Effector memory CD8-positive, alpha-beta T cell (primary cell): ENCODE results near the gene FOS.
A peak's percentile ranks its signal among the peaks of the same experiment; 100 is the strongest.
"Not testable (repeated sequence)": the region's sequence is repeated elsewhere in the genome, so short reads cannot be mapped to it uniquely, and the experiment has no call there.

Experiments
- ATAC-seq: fragments of 150-1000 bp; cut with Tn5 transposase; replicated peaks from 2 replicates; pipeline ENCODE4 v1.10.0; 2021; ENCODE audit warnings: mild to moderate bottlenecking, moderate library complexity
- DNase-seq, 3 experiments: peaks; one replicate each; pipeline ENCODE4 v3.0.0; 2021
- H3K27ac Mint-ChIP-seq, 2 donors: one replicate each; pipeline ENCODE4 v1.8.0; 2022; ENCODE audit warnings: mild to moderate bottlenecking in 2 of 2, mixed read lengths in 2 of 2, moderate library complexity in 2 of 2
- H3K27me3 Mint-ChIP-seq, 2 donors: one replicate each; pipeline ENCODE4 v1.8.0; 2022; ENCODE audit warnings: mixed read lengths in 2 of 2
- H3K36me3 Mint-ChIP-seq: one replicate; pipeline ENCODE4 v1.8.0; 2022; ENCODE audit warnings: mild to moderate bottlenecking, moderate library complexity, mixed read lengths; ENCODE audit not compliant: insufficient read depth
- H3K4me1 Mint-ChIP-seq, 2 donors: one replicate each; pipeline ENCODE4 v1.8.0; 2022; ENCODE audit warnings: low read depth in 2 of 2, mixed read lengths in 2 of 2
- H3K4me3 Mint-ChIP-seq, 2 donors: one replicate each; pipeline ENCODE4 v1.8.0; 2022; ENCODE audit warnings: mild to moderate bottlenecking in 2 of 2, mixed read lengths in 2 of 2, moderate library complexity in 2 of 2
- H3K9me3 Mint-ChIP-seq, 2 donors: one replicate each; pipeline ENCODE4 v1.8.0; 2022; ENCODE audit warnings: mixed read lengths in 2 of 2

Gene FOS

DNA sequence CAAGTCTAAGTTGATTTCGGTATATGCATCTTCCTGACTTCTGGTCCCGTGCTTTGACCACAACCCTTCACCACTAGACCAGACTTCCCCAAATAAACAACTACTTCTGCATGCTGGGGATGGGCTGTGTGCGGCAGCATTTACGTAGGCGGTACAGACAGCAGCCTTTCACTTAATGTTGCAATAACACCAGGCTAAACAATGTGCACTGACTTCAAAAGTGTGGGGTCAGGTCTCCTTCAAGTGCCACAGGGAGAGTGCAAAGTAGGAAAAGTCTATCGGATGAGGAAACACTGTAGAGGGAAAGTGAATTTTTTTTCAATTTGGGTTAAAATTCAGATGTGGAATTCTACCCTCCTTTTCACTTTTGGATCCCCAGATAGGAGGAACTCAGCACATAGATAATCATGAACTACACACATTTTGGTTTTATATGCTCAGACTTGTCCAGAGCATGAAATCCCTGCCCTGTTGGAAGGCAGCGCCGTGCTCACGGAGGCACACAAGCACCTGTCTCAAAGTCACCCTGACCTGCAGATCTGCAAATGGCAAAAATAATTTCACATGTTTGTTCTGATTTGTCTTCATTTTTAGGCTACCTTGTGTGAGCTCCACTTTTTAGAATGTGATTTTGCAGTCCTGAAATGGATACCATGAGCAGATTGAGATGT, 3.6 kb upstream of the FOS start:
- no peaks in the 10 kb centered on the region for H3K9me3 Mint-ChIP-seq
- peaks cover 57% of the 10 kb centered on the region for H3K36me3 Mint-ChIP-seq
- H3K27me3 Mint-ChIP-seq = peaks cover 11 to 31% of the 10 kb centered on the region in 2 donors
- peaks cover 33 to 43% of the 10 kb centered on the region in 2 donors for H3K4me1 Mint-ChIP-seq
- H3K27ac Mint-ChIP-seq = peak overlapping the region; percentile 99 to 100
- peak overlapping the region; percentile 18 to 30 for H3K4me3 Mint-ChIP-seq
- ATAC-seq = peak; percentile 45
- peak; percentile 58 to 60 (median 58) for DNase-seq

DNA sequence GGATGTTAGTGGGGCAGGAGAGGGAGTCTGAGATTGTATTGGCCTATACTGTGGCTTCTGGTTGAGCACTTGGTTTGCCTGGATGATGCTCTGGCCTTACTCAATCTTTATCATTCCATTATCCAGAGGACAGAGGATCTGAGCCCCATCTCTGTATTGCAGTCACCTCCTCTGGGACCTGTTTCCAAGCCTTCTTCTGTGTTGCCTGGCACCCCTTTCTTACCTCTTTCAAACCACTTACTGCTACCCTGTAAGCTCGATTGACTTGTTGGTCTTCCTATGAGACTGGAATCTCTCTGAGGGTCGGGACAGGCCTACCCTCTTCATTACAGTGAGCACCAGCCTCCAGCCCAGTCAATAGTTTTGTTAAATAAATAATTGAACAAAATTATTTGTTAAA, 3.0 kb upstream of the FOS start:
- DNase-seq (no peak), ATAC-seq (no peak)
- Mint-ChIP-seq H3K9me3 (no peaks in the 10 kb centered on the region), H3K27me3 (peaks cover 16 to 37% of the 10 kb centered on the region in 2 donors), H3K36me3 (peaks cover 62% of the 10 kb centered on the region), H3K4me3 (peak overlapping the region in 1 of 2 donors; percentile 93), H3K27ac (peak overlapping the region; percentile 99 to 100), H3K4me1 (peaks cover 38 to 48% of the 10 kb centered on the region in 2 donors)

DNA sequence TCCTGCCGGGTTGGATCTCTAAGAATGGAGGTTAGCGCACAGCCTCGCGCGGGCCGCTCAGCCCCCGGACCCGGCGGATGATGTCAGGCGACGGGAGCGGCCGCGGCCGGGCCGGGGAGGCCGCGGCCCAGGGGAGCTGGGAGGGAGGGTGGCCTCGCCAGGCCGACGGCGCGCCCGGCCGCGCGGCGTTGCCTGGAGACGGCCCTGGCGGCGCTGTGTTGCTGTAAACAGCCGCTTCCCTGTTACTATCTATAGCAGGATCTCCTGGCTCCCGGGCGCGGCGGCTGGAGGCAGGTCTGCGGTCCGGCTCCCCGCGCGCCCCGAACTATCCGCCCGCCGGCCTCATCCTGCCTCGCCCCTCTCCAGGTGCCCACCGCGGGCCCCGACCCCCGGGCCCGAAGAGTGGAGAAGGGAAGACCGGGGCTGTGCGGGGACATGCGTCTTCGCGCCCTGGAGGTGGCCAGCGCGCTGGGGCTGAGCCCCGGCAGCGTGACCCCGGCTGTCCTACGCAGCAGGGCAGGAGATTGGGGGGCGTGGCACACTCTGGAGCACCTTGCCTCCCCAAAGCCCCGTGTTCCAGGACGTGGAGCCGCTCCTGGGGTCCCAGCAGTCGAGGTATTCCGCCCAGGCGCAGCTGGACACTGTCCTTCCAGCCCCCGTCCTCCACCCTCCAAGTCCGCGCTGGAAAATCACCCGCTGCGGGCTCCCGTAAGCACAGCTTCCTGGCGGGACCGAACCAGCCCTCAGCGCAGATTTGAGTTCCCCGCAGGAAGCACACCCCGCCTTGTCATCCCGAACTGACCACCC, 1.4 kb upstream of the FOS start:
- peak; percentile 47 for ATAC-seq
- H3K36me3 Mint-ChIP-seq = peaks cover 78% of the 10 kb centered on the region
- peak; percentile 77 to 83 (median 80) for DNase-seq
- peak overlapping the region; percentile 93 for H3K4me3 Mint-ChIP-seq
- peak overlapping the region; percentile 99 to 100 for H3K27ac Mint-ChIP-seq
- peaks cover 26 to 46% of the 10 kb centered on the region in 2 donors for H3K27me3 Mint-ChIP-seq
- no peaks in the 10 kb centered on the region for H3K9me3 Mint-ChIP-seq
- peaks cover 48 to 55% of the 10 kb centered on the region in 2 donors for H3K4me1 Mint-ChIP-seq

GRCh38 chr14:75277815-75278421, 710 bp upstream of the FOS start:
- peaks cover 48 to 55% of the 10 kb centered on the region in 2 donors for H3K4me1 Mint-ChIP-seq
- H3K36me3 Mint-ChIP-seq = peaks cover 85% of the 10 kb centered on the region

DNA sequence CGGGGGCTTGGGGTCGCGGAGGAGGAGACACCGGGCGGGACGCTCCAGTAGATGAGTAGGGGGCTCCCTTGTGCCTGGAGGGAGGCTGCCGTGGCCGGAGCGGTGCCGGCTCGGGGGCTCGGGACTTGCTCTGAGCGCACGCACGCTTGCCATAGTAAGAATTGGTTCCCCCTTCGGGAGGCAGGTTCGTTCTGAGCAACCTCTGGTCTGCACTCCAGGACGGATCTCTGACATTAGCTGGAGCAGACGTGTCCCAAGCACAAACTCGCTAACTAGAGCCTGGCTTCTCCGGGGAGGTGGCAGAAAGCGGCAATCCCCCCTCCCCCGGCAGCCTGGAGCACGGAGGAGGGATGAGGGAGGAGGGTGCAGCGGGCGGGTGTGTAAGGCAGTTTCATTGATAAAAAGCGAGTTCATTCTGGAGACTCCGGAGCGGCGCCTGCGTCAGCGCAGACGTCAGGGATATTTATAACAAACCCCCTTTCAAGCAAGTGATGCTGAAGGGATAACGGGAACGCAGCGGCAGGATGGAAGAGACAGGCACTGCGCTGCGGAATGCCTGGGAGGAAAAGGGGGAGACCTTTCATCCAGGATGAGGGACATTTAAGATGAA, 630 bp downstream of the FOS start:
- Mint-ChIP-seq H3K4me1 (peaks cover 50% of the 10 kb centered on the region in 2 donors), H3K27ac (peak overlapping the region; percentile 99 to 100), H3K36me3 (peaks cover 97% of the 10 kb centered on the region), H3K9me3 (no peaks in the 10 kb centered on the region), H3K27me3 (peaks cover 26 to 43% of the 10 kb centered on the region in 2 donors), H3K4me3 (peak overlapping the region; percentile 93)
- ATAC-seq (no peak), DNase-seq (peak in 2 of 3 experiments; percentile 53 to 62)

More at GRCh38 chr14:75277815-75278421, 710 bp upstream of the FOS start:
- peak overlapping the region; percentile 99 to 100 for H3K27ac Mint-ChIP-seq
- H3K9me3 Mint-ChIP-seq = no peaks in the 10 kb centered on the region
- peak overlapping the region; percentile 93 for H3K4me3 Mint-ChIP-seq
- peaks cover 26 to 43% of the 10 kb centered on the region in 2 donors for H3K27me3 Mint-ChIP-seq
- DNase-seq (no peak), ATAC-seq (peak; percentile 1)

GRCh38 chr14:75279763-75280290, 1.2 kb downstream of the FOS start:
- H3K4me1 Mint-ChIP-seq = peaks cover 45 to 49% of the 10 kb centered on the region in 2 donors
- peaks cover 97% of the 10 kb centered on the region for H3K36me3 Mint-ChIP-seq
- DNase-seq (peak; percentile 39 to 47 (median 42)), ATAC-seq (no peak)
- peaks cover 26 to 43% of the 10 kb centered on the region in 2 donors for H3K27me3 Mint-ChIP-seq
- H3K9me3 Mint-ChIP-seq = no peaks in the 10 kb centered on the region
- H3K4me3 Mint-ChIP-seq = peak overlapping the region; percentile 93
- H3K27ac Mint-ChIP-seq = peak overlapping the region; percentile 99 to 100

DNA sequence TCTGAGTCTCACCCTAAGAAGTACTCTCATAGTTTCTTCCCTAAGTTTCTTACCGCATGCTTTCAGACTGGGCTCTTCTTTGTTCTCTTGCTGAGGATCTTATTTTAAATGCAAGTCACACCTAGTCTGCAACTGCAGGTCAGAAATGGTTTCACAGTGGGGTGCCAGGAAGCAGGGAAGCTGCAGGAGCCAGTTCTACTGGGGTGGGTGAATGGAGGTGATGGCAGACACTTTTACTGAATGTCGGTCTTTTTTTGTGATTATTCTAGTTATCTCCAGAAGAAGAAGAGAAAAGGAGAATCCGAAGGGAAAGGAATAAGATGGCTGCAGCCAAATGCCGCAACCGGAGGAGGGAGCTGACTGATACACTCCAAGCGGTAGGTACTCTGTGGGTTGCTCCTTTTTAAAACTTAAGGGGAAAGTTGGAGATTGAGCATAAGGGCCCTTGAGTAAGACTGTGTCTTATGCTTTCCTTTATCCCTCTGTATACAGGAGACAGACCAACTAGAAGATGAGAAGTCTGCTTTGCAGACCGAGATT, 1.7 kb downstream of the FOS start:
- no peaks in the 10 kb centered on the region for H3K9me3 Mint-ChIP-seq
- DNase-seq (peak; percentile 21 to 46 (median 26)), ATAC-seq (no peak)
- H3K4me3 Mint-ChIP-seq = peak overlapping the region; percentile 93
- H3K4me1 Mint-ChIP-seq = peaks cover 41 to 45% of the 10 kb centered on the region in 2 donors
- H3K36me3 Mint-ChIP-seq = peaks cover 96% of the 10 kb centered on the region
- H3K27ac Mint-ChIP-seq = peak overlapping the region; percentile 99 to 100
- peaks cover 27 to 43% of the 10 kb centered on the region in 2 donors for H3K27me3 Mint-ChIP-seq

- peaks cover 93% of the 10 kb centered on the region for H3K36me3 Mint-ChIP-seq
- peak overlapping the region; percentile 93 for H3K4me3 Mint-ChIP-seq
- H3K4me1 Mint-ChIP-seq = peaks cover 37 to 42% of the 10 kb centered on the region in 2 donors
- no peaks in the 10 kb centered on the region for H3K9me3 Mint-ChIP-seq
- peaks cover 31 to 50% of the 10 kb centered on the region in 2 donors for H3K27me3 Mint-ChIP-seq
- DNase-seq (peak; percentile 50 to 58 (median 51)), ATAC-seq (no peak)
- H3K27ac Mint-ChIP-seq = peak overlapping the region; percentile 99 to 100
These were observed 2.4 kb downstream of the FOS start for GRCh38 chr14:75280831-75281653.

DNA sequence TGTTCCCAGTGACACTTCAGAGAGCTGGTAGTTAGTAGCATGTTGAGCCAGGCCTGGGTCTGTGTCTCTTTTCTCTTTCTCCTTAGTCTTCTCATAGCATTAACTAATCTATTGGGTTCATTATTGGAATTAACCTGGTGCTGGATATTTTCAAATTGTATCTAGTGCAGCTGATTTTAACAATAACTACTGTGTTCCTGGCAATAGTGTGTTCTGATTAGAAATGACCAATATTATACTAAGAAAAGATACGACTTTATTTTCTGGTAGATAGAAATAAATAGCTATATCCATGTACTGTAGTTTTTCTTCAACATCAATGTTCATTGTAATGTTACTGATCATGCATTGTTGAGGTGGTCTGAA, 3.0 kb downstream of the FOS start:
- H3K4me3 Mint-ChIP-seq = peak overlapping the region; percentile 93
- no peaks in the 10 kb centered on the region for H3K9me3 Mint-ChIP-seq
- H3K4me1 Mint-ChIP-seq = peaks cover 36 to 42% of the 10 kb centered on the region in 2 donors
- H3K27ac Mint-ChIP-seq = peak overlapping the region; percentile 99 to 100
- peaks cover 90% of the 10 kb centered on the region for H3K36me3 Mint-ChIP-seq
- DNase-seq (no peak), ATAC-seq (no peak)
- H3K27me3 Mint-ChIP-seq = peaks cover 37 to 55% of the 10 kb centered on the region in 2 donors

DNA sequence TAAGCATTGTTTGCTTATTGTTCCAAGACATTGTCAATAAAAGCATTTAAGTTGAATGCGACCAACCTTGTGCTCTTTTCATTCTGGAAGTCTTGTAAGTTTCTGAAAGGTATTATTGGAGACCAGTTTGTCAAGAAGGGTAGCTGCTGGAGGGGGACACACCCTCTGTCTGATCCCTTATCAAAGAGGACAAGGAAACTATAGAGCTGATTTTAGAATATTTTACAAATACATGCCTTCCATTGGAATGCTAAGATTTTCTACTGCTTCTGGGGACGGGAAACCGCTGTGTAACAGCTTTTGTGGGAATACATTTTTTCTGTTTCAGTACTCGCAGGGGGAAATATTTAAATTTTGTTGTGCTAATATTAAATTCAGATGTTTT, 3.5 kb downstream of the FOS start:
- peak overlapping the region; percentile 93 for H3K4me3 Mint-ChIP-seq
- H3K27me3 Mint-ChIP-seq = peaks cover 37 to 57% of the 10 kb centered on the region in 2 donors
- peaks cover 33 to 42% of the 10 kb centered on the region in 2 donors for H3K4me1 Mint-ChIP-seq

GRCh38 chr14:75282555-75283161, 4.0 kb downstream of the FOS start:
- H3K27me3 Mint-ChIP-seq = peaks cover 37 to 57% of the 10 kb centered on the region in 2 donors
- H3K36me3 Mint-ChIP-seq = peaks cover 79% of the 10 kb centered on the region
- H3K27ac Mint-ChIP-seq = peak overlapping the region; percentile 99 to 100
- not testable (repeated sequence) for H3K9me3 Mint-ChIP-seq
- ATAC-seq = peak; percentile 2
- peak; percentile 51 to 57 (median 57) for DNase-seq
- H3K4me3 Mint-ChIP-seq = peak overlapping the region; percentile 93
- peaks cover 30 to 39% of the 10 kb centered on the region in 2 donors for H3K4me1 Mint-ChIP-seq

More for the DNA sequence above, 3.5 kb downstream of the FOS start:
- H3K27ac Mint-ChIP-seq = peak overlapping the region; percentile 99 to 100
- ATAC-seq = no peak
- H3K36me3 Mint-ChIP-seq = peaks cover 84% of the 10 kb centered on the region
- DNase-seq = peak in 2 of 3 experiments; percentile 36 to 37
- H3K9me3 Mint-ChIP-seq = no peaks in the 10 kb centered on the region
